Measurements from ENCODE around the gene NLRP1. TPM values are rescaled to one million over a fixed set of nuclear protein-coding genes. Genes with fewer than 3 reads are reported as not detected.

NLRP1 gene
- total RNA-seq, 1 donor: 55.4 TPM

- H3K4me3 ChIP-seq (ENCODE audit: low read depth, low read length): no peak overlapping the region
- DNase-seq (ENCODE audit: low read depth): no peak
- no peak for TF ChIP-seq CTCF (IDR thresholded peaks at IDR 0.05; ENCODE audit: insufficient read depth, low read length)
Measured at GRCh38 chr17:5535436-5535835, 48.9 kb downstream of the NLRP1 start.

- H3K4me3 ChIP-seq (ENCODE audit: low read depth, low read length): no peak overlapping the region
- TF ChIP-seq CTCF (IDR thresholded peaks at IDR 0.05; ENCODE audit: insufficient read depth, low read length): no peak
- no peak for DNase-seq (ENCODE audit: low read depth)
Measured at GRCh38 chr17:5533486-5534315, 50.6 kb downstream of the NLRP1 start.

- no peak for TF ChIP-seq CTCF (IDR thresholded peaks at IDR 0.05; ENCODE audit: insufficient read depth, low read length)
- no peak overlapping the region for H3K4me3 ChIP-seq (ENCODE audit: low read depth, low read length)
- no peak for DNase-seq (ENCODE audit: low read depth)
Measured at GRCh38 chr17:5532581-5532980, 51.7 kb downstream of the NLRP1 start.

GRCh38 chr17:5531085-5531418, 53.3 kb downstream of the NLRP1 start:
- TF ChIP-seq CTCF (IDR thresholded peaks at IDR 0.05; ENCODE audit: insufficient read depth, low read length): no peak
- DNase-seq (ENCODE audit: low read depth): no peak
- H3K4me3 ChIP-seq (ENCODE audit: low read depth, low read length): no peak overlapping the region

GRCh38 chr17:5530265-5531084, 53.8 kb downstream of the NLRP1 start:
- no peak overlapping the region for H3K4me3 ChIP-seq (ENCODE audit: low read depth, low read length)
- no peak for TF ChIP-seq CTCF (IDR thresholded peaks at IDR 0.05; ENCODE audit: insufficient read depth, low read length)
- DNase-seq (ENCODE audit: low read depth): no peak

GRCh38 chr17:5527601-5528250, 56.6 kb downstream of the NLRP1 start:
- TF ChIP-seq CTCF (IDR thresholded peaks at IDR 0.05; ENCODE audit: insufficient read depth, low read length): no peak
- no peak overlapping the region for H3K4me3 ChIP-seq (ENCODE audit: low read depth, low read length)
- DNase-seq (ENCODE audit: low read depth): no peak

All from fibroblast of the aortic adventitia (primary cell).